DOHH2 (cell line): ENCODE measurements around the gene VKORC1L1.

Source experiments
- EZH2phosphoT487 ChIP-seq: fragments of 200-600 bp; sonication (generic); IDR thresholded peaks from 2 replicates; pipeline ENCODE4 v1.6.1; 2017; ENCODE audit warnings: borderline replicate concordance, mild to moderate bottlenecking, antibody characterized with exemption, low read length, moderate library complexity, mixed read lengths
- TF ChIP-seq, protein P1 (sequence below): fragments of 200-600 bp; sonication (generic); IDR thresholded peaks from one replicate; pipeline ENCODE4 v1.5.1; 2014; ENCODE audit warnings: antibody characterized with exemption, mild to moderate bottlenecking, low read depth, low read length; ENCODE audit not compliant: poor library complexity, severe bottlenecking

GRCh38 chr7:65966146-65966545 lies 93.3 kb downstream of the VKORC1L1 start:
- TF ChIP-seq, protein P1, sequence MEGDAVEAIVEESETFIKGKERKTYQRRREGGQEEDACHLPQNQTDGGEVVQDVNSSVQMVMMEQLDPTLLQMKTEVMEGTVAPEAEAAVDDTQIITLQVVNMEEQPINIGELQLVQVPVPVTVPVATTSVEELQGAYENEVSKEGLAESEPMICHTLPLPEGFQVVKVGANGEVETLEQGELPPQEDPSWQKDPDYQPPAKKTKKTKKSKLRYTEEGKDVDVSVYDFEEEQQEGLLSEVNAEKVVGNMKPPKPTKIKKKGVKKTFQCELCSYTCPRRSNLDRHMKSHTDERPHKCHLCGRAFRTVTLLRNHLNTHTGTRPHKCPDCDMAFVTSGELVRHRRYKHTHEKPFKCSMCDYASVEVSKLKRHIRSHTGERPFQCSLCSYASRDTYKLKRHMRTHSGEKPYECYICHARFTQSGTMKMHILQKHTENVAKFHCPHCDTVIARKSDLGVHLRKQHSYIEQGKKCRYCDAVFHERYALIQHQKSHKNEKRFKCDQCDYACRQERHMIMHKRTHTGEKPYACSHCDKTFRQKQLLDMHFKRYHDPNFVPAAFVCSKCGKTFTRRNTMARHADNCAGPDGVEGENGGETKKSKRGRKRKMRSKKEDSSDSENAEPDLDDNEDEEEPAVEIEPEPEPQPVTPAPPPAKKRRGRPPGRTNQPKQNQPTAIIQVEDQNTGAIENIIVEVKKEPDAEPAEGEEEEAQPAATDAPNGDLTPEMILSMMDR: no peak
- no peak for TF ChIP-seq EZH2phosphoT487
